GM21723 (cell line): ENCODE data around the gene UBE2QL1.

Experiments used
- ATAC-seq: cut with Tn5 transposase; IDR thresholded peaks from one replicate; pipeline ENCODE4 v1.9.1; 2021; ENCODE audit warnings: mild to moderate bottlenecking, moderate library complexity; ENCODE audit not compliant: unreplicated experiment

The UBE2QL1 gene

GRCh38 chr5:6453937-6454560, 5.4 kb downstream of the UBE2QL1 start:
- ATAC-seq = no peak

- ATAC-seq = no peak
Measured at GRCh38 chr5:6454628-6455053, 6.0 kb downstream of the UBE2QL1 start.

- ATAC-seq = no peak
Measured at GRCh38 chr5:6455571-6456200, 7.0 kb downstream of the UBE2QL1 start.

- no peak for ATAC-seq
Measured at GRCh38 chr5:6456766-6457370, 8.2 kb downstream of the UBE2QL1 start.

- ATAC-seq = no peak
Measured at GRCh38 chr5:6457592-6457991, 8.9 kb downstream of the UBE2QL1 start.

- no peak for ATAC-seq
Measured at GRCh38 chr5:6458833-6459232, 10.2 kb downstream of the UBE2QL1 start.

GRCh38 chr5:6459896-6460295, 11.2 kb downstream of the UBE2QL1 start:
- no peak for ATAC-seq

GRCh38 chr5:6461006-6461405, 12.3 kb downstream of the UBE2QL1 start:
- ATAC-seq = no peak

- ATAC-seq = no peak
Measured at GRCh38 chr5:6461793-6462650, 13.4 kb downstream of the UBE2QL1 start.

- ATAC-seq = no peak
Measured at GRCh38 chr5:6462671-6463070, 14.0 kb downstream of the UBE2QL1 start.

- ATAC-seq = no peak
Measured at GRCh38 chr5:6464441-6464840, 15.8 kb downstream of the UBE2QL1 start.

GRCh38 chr5:6465831-6466790, 17.5 kb downstream of the UBE2QL1 start:
- no peak for ATAC-seq

GRCh38 chr5:6466975-6467567, 18.4 kb downstream of the UBE2QL1 start:
- no peak for ATAC-seq

GRCh38 chr5:6467591-6467990, 18.9 kb downstream of the UBE2QL1 start:
- ATAC-seq = no peak

GRCh38 chr5:6468104-6468503, 19.4 kb downstream of the UBE2QL1 start:
- no peak for ATAC-seq

GRCh38 chr5:6468870-6469269, 20.2 kb downstream of the UBE2QL1 start:
- ATAC-seq = no peak

- ATAC-seq = no peak
Measured at GRCh38 chr5:6469836-6470235, 21.2 kb downstream of the UBE2QL1 start.

GRCh38 chr5:6470672-6471071, 22.0 kb downstream of the UBE2QL1 start:
- no peak for ATAC-seq

GRCh38 chr5:6471252-6471651, 22.6 kb downstream of the UBE2QL1 start:
- ATAC-seq = no peak

- ATAC-seq = no peak
Measured at GRCh38 chr5:6472792-6473191, 24.1 kb downstream of the UBE2QL1 start.
